ENCODE results near the gene RTN4R.
"Not testable (repeated sequence)": the region's sequence is repeated elsewhere in the genome, so short reads cannot be mapped to it uniquely, and the experiment has no call there.

DNA sequence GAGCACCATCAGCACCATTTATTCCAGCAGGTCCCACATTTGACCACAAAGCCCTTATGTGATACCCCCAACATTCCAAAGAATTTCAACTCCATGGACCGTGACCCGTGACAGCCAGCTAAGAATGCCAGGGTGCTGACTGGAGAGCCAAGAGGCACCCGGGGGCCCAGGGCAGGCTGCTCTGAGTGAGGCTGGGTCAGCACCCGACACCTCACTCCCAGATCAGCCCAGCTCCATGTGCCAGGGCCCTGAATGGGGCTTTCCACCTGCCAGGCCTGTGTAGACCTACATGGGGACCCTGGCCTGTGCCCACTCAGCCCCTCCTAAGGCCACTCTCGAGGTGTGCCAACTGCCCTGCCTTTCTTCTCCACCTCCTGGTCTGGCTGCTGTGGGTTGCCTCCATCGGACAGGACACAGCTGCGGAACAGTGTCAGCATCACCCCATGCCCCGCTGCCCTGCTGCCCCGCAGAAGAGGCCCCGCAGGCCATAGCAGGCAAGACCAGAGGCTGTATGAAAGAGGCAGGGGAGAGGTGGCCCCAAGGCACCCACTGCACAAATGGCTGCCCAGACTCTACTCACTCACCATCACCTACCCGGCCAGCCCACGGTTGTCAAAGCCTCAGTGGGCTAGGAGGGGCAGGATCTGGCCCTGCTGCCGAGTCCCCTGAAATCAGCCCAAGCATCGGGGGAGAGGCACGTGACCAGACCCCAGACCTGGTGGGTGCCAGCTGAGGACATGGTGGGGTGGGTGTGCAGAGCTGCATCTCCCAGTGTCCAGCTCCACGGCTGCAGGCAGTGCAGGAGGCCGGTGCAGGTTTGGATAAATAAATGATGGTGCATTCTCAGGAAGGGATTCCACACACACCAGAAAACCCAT lies 4.5 kb downstream of the RTN4R start:
- TF ChIP-seq, protein P1, sequence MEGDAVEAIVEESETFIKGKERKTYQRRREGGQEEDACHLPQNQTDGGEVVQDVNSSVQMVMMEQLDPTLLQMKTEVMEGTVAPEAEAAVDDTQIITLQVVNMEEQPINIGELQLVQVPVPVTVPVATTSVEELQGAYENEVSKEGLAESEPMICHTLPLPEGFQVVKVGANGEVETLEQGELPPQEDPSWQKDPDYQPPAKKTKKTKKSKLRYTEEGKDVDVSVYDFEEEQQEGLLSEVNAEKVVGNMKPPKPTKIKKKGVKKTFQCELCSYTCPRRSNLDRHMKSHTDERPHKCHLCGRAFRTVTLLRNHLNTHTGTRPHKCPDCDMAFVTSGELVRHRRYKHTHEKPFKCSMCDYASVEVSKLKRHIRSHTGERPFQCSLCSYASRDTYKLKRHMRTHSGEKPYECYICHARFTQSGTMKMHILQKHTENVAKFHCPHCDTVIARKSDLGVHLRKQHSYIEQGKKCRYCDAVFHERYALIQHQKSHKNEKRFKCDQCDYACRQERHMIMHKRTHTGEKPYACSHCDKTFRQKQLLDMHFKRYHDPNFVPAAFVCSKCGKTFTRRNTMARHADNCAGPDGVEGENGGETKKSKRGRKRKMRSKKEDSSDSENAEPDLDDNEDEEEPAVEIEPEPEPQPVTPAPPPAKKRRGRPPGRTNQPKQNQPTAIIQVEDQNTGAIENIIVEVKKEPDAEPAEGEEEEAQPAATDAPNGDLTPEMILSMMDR (IDR thresholded peaks at IDR 0.05) = not testable (repeated sequence)
- not testable (repeated sequence) for TF ChIP-seq TCF7L2 (IDR thresholded peaks at IDR 0.05; ENCODE audit: low read depth, low read length); SIN3A (IDR thresholded peaks at IDR 0.05; ENCODE audit: borderline replicate concordance, insufficient read depth, low read depth, low read length); POLR2AphosphoS5 (IDR thresholded peaks at IDR 0.05; ENCODE audit: low read depth, low read length)
- TF ChIP-seq, protein P2, sequence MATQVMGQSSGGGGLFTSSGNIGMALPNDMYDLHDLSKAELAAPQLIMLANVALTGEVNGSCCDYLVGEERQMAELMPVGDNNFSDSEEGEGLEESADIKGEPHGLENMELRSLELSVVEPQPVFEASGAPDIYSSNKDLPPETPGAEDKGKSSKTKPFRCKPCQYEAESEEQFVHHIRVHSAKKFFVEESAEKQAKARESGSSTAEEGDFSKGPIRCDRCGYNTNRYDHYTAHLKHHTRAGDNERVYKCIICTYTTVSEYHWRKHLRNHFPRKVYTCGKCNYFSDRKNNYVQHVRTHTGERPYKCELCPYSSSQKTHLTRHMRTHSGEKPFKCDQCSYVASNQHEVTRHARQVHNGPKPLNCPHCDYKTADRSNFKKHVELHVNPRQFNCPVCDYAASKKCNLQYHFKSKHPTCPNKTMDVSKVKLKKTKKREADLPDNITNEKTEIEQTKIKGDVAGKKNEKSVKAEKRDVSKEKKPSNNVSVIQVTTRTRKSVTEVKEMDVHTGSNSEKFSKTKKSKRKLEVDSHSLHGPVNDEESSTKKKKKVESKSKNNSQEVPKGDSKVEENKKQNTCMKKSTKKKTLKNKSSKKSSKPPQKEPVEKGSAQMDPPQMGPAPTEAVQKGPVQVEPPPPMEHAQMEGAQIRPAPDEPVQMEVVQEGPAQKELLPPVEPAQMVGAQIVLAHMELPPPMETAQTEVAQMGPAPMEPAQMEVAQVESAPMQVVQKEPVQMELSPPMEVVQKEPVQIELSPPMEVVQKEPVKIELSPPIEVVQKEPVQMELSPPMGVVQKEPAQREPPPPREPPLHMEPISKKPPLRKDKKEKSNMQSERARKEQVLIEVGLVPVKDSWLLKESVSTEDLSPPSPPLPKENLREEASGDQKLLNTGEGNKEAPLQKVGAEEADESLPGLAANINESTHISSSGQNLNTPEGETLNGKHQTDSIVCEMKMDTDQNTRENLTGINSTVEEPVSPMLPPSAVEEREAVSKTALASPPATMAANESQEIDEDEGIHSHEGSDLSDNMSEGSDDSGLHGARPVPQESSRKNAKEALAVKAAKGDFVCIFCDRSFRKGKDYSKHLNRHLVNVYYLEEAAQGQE (IDR thresholded peaks at IDR 0.05; ENCODE audit: insufficient read depth in 1 of 2, low read depth in 2 of 2, low read length in 1 of 2) = not testable (repeated sequence)

All from Panc1 (cell line).